ENCODE data around the gene FAF1.

Gene FAF1

GRCh38 chr1:50701706-50702317 is 258.3 kb downstream of the FAF1 start:
- Histone ChIP-seq H3K27me3 (replicated peaks; ENCODE audit: control insufficient read depth, insufficient read depth, low read length) (no peaks in the 10 kb centered on the region), H3K4me3 (replicated peaks; ENCODE audit: low read depth, low read length) (no peak overlapping the region), H3K36me3 (ENCODE audit: control insufficient read depth, insufficient read depth, low read length) (no peaks in the 10 kb centered on the region)
- no peak for DNase-seq (ENCODE audit: extremely low read depth, insufficient read length)
- TF ChIP-seq CTCF (IDR thresholded peaks at IDR 0.05; ENCODE audit: insufficient read depth, low read length, poor library complexity, severe bottlenecking): no peak

- TF ChIP-seq CTCF (IDR thresholded peaks at IDR 0.05; ENCODE audit: insufficient read depth, low read length, poor library complexity, severe bottlenecking): no peak
- no peaks in the 10 kb centered on the region for H3K27me3 ChIP-seq (replicated peaks; ENCODE audit: control insufficient read depth, insufficient read depth, low read length)
- no peaks in the 10 kb centered on the region for H3K36me3 ChIP-seq (ENCODE audit: control insufficient read depth, insufficient read depth, low read length)
- DNase-seq (ENCODE audit: extremely low read depth, insufficient read length): no peak
- H3K4me3 ChIP-seq (replicated peaks; ENCODE audit: low read depth, low read length): no peak overlapping the region
These were observed 259.4 kb downstream of the FAF1 start for GRCh38 chr1:50700621-50701020.

GRCh38 chr1:50700214-50700613 is 259.9 kb downstream of the FAF1 start:
- Histone ChIP-seq H3K4me3 (replicated peaks; ENCODE audit: low read depth, low read length) (no peak overlapping the region), H3K27me3 (replicated peaks; ENCODE audit: control insufficient read depth, insufficient read depth, low read length) (no peaks in the 10 kb centered on the region), H3K36me3 (ENCODE audit: control insufficient read depth, insufficient read depth, low read length) (no peaks in the 10 kb centered on the region)
- no peak for TF ChIP-seq CTCF (IDR thresholded peaks at IDR 0.05; ENCODE audit: insufficient read depth, low read length, poor library complexity, severe bottlenecking)
- DNase-seq (ENCODE audit: extremely low read depth, insufficient read length): no peak

- no peak for DNase-seq (ENCODE audit: extremely low read depth, insufficient read length)
- Histone ChIP-seq H3K27me3 (replicated peaks; ENCODE audit: control insufficient read depth, insufficient read depth, low read length) (no peaks in the 10 kb centered on the region), H3K4me3 (replicated peaks; ENCODE audit: low read depth, low read length) (no peak overlapping the region), H3K36me3 (ENCODE audit: control insufficient read depth, insufficient read depth, low read length) (no peaks in the 10 kb centered on the region)
- no peak for TF ChIP-seq CTCF (IDR thresholded peaks at IDR 0.05; ENCODE audit: insufficient read depth, low read length, poor library complexity, severe bottlenecking)
These were observed 260.3 kb downstream of the FAF1 start for GRCh38 chr1:50699795-50700194.

- Histone ChIP-seq H3K4me3 (replicated peaks; ENCODE audit: low read depth, low read length) (no peak overlapping the region), H3K36me3 (ENCODE audit: control insufficient read depth, insufficient read depth, low read length) (no peaks in the 10 kb centered on the region), H3K27me3 (replicated peaks; ENCODE audit: control insufficient read depth, insufficient read depth, low read length) (no peaks in the 10 kb centered on the region)
- TF ChIP-seq CTCF (IDR thresholded peaks at IDR 0.05; ENCODE audit: insufficient read depth, low read length, poor library complexity, severe bottlenecking): no peak
- no peak for DNase-seq (ENCODE audit: extremely low read depth, insufficient read length)
These were observed 262.3 kb downstream of the FAF1 start for GRCh38 chr1:50697440-50698421.
